ENCODE measurements around the gene FCMR.
"Not testable (repeated sequence)": the region's sequence is repeated elsewhere in the genome, so short reads cannot be mapped to it uniquely, and the experiment has no call there.

FCMR gene

GRCh38 chr1:206875752-206876377 is 45.9 kb downstream of the FCMR start:
- no peak for DNase-seq (ENCODE audit: low read depth in 2 of 2)

GRCh38 chr1:206873603-206874188 is 48.0 kb downstream of the FCMR start:
- no peak for DNase-seq (ENCODE audit: low read depth in 2 of 2)

- no peak for DNase-seq (ENCODE audit: low read depth in 2 of 2)
Observed at GRCh38 chr1:206872139-206872538, 49.6 kb downstream of the FCMR start.

- DNase-seq (ENCODE audit: low read depth in 2 of 2): no peak
Observed at GRCh38 chr1:206868264-206868663, 53.5 kb downstream of the FCMR start.

GRCh38 chr1:206867716-206868115 is 54.0 kb downstream of the FCMR start:
- DNase-seq (ENCODE audit: low read depth in 2 of 2): no peak

GRCh38 chr1:206867239-206867638 is 54.5 kb downstream of the FCMR start:
- no peak for DNase-seq (ENCODE audit: low read depth in 2 of 2)

- DNase-seq (ENCODE audit: low read depth in 2 of 2): no peak
Observed at GRCh38 chr1:206866062-206866461, 55.7 kb downstream of the FCMR start.

- peak; percentile 85 to 86 for DNase-seq (ENCODE audit: low read depth in 2 of 2)
Observed at GRCh38 chr1:206864939-206865671, 56.6 kb downstream of the FCMR start, which contains the start of gene IL20. Gene IL20 (plus strand): TSS chr1:206865623. CDS start chr1:206865853, 230 bp downstream.

- no peak for DNase-seq (ENCODE audit: low read depth in 2 of 2)
Observed at GRCh38 chr1:206863266-206863665, 58.5 kb downstream of the FCMR start.

GRCh38 chr1:206860165-206860564 is 61.6 kb downstream of the FCMR start:
- DNase-seq (ENCODE audit: low read depth in 2 of 2): no peak

GRCh38 chr1:206859082-206859521 is 62.6 kb downstream of the FCMR start:
- DNase-seq (ENCODE audit: low read depth in 2 of 2): no peak

- DNase-seq (ENCODE audit: low read depth in 2 of 2): no peak
Observed at GRCh38 chr1:206856674-206857464, 64.9 kb downstream of the FCMR start.

- no peak for DNase-seq (ENCODE audit: low read depth in 2 of 2)
Observed at GRCh38 chr1:206855859-206856258, 65.9 kb downstream of the FCMR start.

GRCh38 chr1:206854401-206855129 is 67.2 kb downstream of the FCMR start:
- DNase-seq (ENCODE audit: low read depth in 2 of 2): no peak

GRCh38 chr1:206853696-206854095 is 68.0 kb downstream of the FCMR start:
- DNase-seq (ENCODE audit: low read depth in 2 of 2): not testable (repeated sequence)

Measured in stimulated activated CD8-positive, alpha-beta memory T cell treated with anti-CD3 and anti-CD28 coated beads, Interleukin-2, amount 100 ng/mL, for 48 hours (primary cell).